Activated T-helper 17 cell treated with anti-CD3 and anti-CD28 coated beads, Interleukin-2, amount 50 U/mL, for 72 hours (primary cell): Measurements from ENCODE around the gene DNAH1. TPM values are rescaled to one million over a fixed set of nuclear protein-coding genes. Genes with fewer than 3 reads are reported as not detected.

Experiments
- ATAC-seq: fragments of 150-1000 bp; cut with Tn5 transposase; replicated peaks from 2 replicates; pipeline ENCODE4 v1.10.0; 2021; ENCODE audit warnings: mild to moderate bottlenecking, moderate library complexity
- H3K27ac Mint-ChIP-seq: one replicate; pipeline ENCODE4 v1.8.0; 2022; ENCODE audit warnings: mixed read lengths
- H3K27me3 Mint-ChIP-seq: one replicate; pipeline ENCODE4 v1.8.0; 2022; ENCODE audit warnings: mixed read lengths
- H3K36me3 Mint-ChIP-seq: one replicate; pipeline ENCODE4 v1.8.0; 2022; ENCODE audit warnings: low read depth, mild to moderate bottlenecking, mixed read lengths
- H3K4me1 Mint-ChIP-seq: one replicate; pipeline ENCODE4 v1.8.0; 2022; ENCODE audit warnings: mixed read lengths
- H3K4me3 Mint-ChIP-seq: one replicate; pipeline ENCODE4 v1.8.0; 2022; ENCODE audit warnings: mild to moderate bottlenecking, mixed read lengths
- H3K9me3 Mint-ChIP-seq: one replicate; pipeline ENCODE4 v1.8.0; 2022; ENCODE audit warnings: mixed read lengths
- total RNA-seq, 2 donors: library from RNA; stranded (reverse); gene quantifications; one replicate each; pipeline ENCODE4 v1.2.3, GENCODE V29; 2022

DNAH1 gene
- total RNA-seq, 2 donors from 2014 or later = 17.2 to 26.5 TPM

DNA sequence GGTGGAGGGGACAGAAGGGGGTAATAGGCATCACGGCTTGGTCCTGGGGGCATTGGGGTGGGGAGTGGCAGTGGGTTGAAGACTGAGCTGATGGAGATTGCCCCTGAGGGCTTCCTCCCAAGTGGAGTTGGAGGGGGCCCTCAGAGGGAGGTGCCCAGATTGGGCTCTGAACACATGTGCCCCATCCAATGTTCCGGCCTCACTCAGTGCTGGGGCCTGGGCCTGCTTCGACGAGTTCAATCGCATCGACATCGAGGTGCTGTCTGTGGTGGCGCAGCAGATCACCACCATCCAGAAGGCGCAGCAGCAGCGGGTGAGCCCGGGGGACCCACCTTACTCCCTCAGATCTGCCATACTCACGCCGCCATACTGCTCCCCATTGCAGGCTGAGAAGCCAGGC lies 45.3 kb downstream of the DNAH1 start:
- H3K27ac Mint-ChIP-seq = no peak overlapping the region
- no peaks in the 10 kb centered on the region for H3K4me1 Mint-ChIP-seq
- no peak for ATAC-seq
- no peaks in the 10 kb centered on the region for H3K27me3 Mint-ChIP-seq
- no peak overlapping the region for H3K4me3 Mint-ChIP-seq
- H3K9me3 Mint-ChIP-seq = no peaks in the 10 kb centered on the region
- H3K36me3 Mint-ChIP-seq = peaks cover 25% of the 10 kb centered on the region

- Mint-ChIP-seq H3K4me3 (no peak overlapping the region), H3K27ac (no peak overlapping the region), H3K36me3 (peaks cover 25% of the 10 kb centered on the region), H3K4me1 (no peaks in the 10 kb centered on the region), H3K9me3 (no peaks in the 10 kb centered on the region), H3K27me3 (no peaks in the 10 kb centered on the region)
- ATAC-seq = no peak
These were observed 45.8 kb downstream of the DNAH1 start for GRCh38 chr3:52361898-52362297.

- no peaks in the 10 kb centered on the region for H3K4me1 Mint-ChIP-seq
- no peak for ATAC-seq
- no peak overlapping the region for H3K27ac Mint-ChIP-seq
- no peaks in the 10 kb centered on the region for H3K9me3 Mint-ChIP-seq
- no peak overlapping the region for H3K4me3 Mint-ChIP-seq
- H3K36me3 Mint-ChIP-seq = peaks cover 25% of the 10 kb centered on the region
- H3K27me3 Mint-ChIP-seq = no peaks in the 10 kb centered on the region
These were observed 48.4 kb downstream of the DNAH1 start for GRCh38 chr3:52364322-52365035.

DNA sequence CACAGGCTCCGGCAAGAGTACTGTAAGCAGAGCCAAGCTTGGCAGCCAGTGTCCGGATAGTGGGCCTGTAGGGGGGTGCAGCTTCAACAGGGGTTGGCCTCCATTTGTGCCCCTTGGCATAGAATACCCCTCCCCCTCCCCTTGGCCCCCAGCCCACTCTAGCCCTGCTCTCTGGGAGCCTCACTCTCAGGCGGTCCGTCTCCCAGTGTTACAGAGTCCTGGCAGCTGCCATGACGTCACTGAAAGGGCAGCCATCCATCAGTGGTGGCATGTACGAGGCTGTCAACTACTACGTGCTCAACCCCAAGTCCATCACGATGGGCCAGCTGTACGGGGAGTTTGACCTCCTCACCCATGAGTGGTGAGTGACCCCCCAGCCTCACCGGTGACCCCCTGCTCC lies 50.4 kb downstream of the DNAH1 start:
- Mint-ChIP-seq H3K9me3 (no peaks in the 10 kb centered on the region), H3K27me3 (no peaks in the 10 kb centered on the region), H3K27ac (no peak overlapping the region), H3K4me1 (no peaks in the 10 kb centered on the region), H3K4me3 (no peak overlapping the region), H3K36me3 (peaks cover 25% of the 10 kb centered on the region)
- ATAC-seq = no peak

- Mint-ChIP-seq H3K4me1 (no peaks in the 10 kb centered on the region), H3K4me3 (no peak overlapping the region), H3K27ac (no peak overlapping the region), H3K27me3 (no peaks in the 10 kb centered on the region), H3K36me3 (peaks cover 19% of the 10 kb centered on the region), H3K9me3 (no peaks in the 10 kb centered on the region)
- ATAC-seq = no peak
These were observed 52.1 kb downstream of the DNAH1 start for GRCh38 chr3:52367891-52368880.

- no peaks in the 10 kb centered on the region for H3K27me3 Mint-ChIP-seq
These were observed 54.4 kb downstream of the DNAH1 start for GRCh38 chr3:52370531-52370930.

DNA sequence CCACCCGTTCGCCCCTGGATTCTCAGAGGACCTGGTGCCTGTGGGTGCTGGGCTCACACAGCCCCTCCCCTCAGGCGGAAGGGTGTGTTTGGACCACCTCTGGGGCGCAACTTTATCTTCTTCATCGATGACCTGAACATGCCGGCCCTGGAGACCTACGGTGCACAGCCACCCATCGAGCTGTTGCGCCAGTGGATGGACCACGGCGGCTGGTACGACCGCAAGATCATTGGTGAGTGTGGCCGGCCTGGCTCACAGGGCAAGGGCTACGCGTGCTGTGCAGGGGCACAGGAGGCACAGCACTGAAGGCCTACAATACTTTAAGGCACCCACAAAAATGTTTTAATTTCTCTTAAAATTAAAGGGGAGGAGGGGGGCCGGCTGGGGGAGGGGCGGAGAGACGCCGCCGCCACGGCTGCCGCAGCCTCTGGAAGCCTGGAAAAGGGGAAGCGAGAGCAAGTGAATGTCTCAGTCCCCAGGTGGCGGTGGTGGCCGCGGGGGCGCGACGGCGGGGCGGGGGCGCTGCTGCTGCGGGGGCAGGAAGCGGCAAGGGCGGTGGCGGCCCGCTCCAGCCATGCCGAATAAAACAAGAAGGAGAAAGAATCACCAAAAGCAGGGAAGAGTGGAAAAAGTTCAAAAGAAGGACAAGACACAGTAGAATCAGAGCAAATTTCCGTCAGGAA lies 56.8 kb downstream of the DNAH1 start:
- H3K27ac Mint-ChIP-seq = no peak overlapping the region
- H3K27me3 Mint-ChIP-seq = no peaks in the 10 kb centered on the region
- no peaks in the 10 kb centered on the region for H3K36me3 Mint-ChIP-seq
- H3K4me3 Mint-ChIP-seq = no peak overlapping the region
- H3K9me3 Mint-ChIP-seq = no peaks in the 10 kb centered on the region
- no peak for ATAC-seq
- no peaks in the 10 kb centered on the region for H3K4me1 Mint-ChIP-seq

More at GRCh38 chr3:52370531-52370930, 54.4 kb downstream of the DNAH1 start:
- Mint-ChIP-seq H3K9me3 (no peaks in the 10 kb centered on the region), H3K4me3 (no peak overlapping the region), H3K36me3 (peaks cover 5% of the 10 kb centered on the region), H3K27ac (no peak overlapping the region), H3K4me1 (no peaks in the 10 kb centered on the region)
- ATAC-seq = no peak

DNA sequence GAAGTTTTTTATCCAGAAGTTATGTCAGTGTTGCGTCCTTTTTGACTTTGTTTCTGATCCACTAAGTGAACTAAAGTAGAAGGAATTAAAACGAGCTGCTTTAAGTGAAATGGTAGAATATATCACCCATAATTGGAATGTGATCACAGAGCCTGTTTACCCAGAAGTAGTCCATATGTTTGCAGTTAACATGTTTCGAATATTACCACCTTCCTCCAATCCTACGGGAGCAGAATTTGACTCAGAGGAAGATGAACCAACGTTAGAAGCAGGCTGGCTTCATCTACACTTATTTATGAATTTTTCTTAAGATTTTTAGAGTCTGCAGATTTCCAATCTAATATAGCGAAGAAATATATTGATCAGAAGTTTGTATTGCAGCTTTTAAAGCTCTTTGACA lies 57.6 kb downstream of the DNAH1 start:
- Mint-ChIP-seq H3K27me3 (no peaks in the 10 kb centered on the region), H3K9me3 (no peaks in the 10 kb centered on the region), H3K4me1 (no peaks in the 10 kb centered on the region), H3K36me3 (no peaks in the 10 kb centered on the region), H3K4me3 (no peak overlapping the region), H3K27ac (no peak overlapping the region)
- no peak for ATAC-seq

- no peaks in the 10 kb centered on the region for H3K4me1 Mint-ChIP-seq
- no peaks in the 10 kb centered on the region for H3K27me3 Mint-ChIP-seq
- ATAC-seq = no peak
- H3K4me3 Mint-ChIP-seq = no peak overlapping the region
- H3K27ac Mint-ChIP-seq = no peak overlapping the region
- no peaks in the 10 kb centered on the region for H3K9me3 Mint-ChIP-seq
- H3K36me3 Mint-ChIP-seq = no peaks in the 10 kb centered on the region
These were observed 58.1 kb downstream of the DNAH1 start for GRCh38 chr3:52374173-52374572.

DNA sequence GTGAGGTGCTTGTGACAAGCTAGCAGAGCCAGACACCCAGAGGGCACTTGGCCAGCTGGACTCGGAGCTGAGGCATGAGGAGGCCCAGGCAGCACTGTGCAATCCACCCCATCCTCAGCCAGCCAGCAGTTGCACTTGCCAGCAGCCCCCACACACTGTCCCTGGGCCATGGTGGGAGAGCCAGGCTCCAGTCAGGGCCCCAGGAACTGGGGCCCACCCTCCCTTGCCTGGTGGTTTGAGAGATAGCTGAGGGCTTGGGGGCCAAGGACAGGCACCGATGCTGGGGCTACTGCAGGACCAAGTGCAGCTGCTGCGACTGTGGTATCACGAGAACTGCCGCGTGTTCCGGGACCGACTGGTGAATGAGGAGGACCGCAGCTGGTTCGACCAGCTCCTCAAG lies 63.5 kb downstream of the DNAH1 start:
- Mint-ChIP-seq H3K9me3 (no peaks in the 10 kb centered on the region), H3K4me3 (no peak overlapping the region), H3K27me3 (no peaks in the 10 kb centered on the region), H3K4me1 (no peaks in the 10 kb centered on the region), H3K27ac (peak overlapping the region; percentile 4), H3K36me3 (no peaks in the 10 kb centered on the region)
- no peak for ATAC-seq

DNA sequence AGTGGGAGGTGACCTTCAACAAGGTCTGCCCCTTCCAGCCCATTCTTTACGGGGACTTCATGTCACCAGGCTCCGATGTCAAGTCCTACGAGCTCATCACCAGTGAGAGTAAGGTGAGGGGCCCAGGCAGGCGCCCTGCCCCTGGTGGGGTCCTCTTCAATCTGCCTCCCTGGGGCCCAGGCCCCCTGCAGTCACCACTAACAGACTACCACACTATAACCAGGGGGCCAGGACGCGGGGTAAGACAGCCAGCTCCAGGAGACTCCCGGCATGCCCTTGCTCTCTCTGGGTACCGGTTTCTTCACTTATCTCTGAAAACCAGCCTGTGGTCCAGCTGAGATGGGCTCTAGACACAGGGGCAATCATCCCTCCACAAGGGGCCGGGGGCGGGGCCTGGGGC lies 63.9 kb downstream of the DNAH1 start:
- ATAC-seq = no peak
- Mint-ChIP-seq H3K4me3 (no peak overlapping the region), H3K9me3 (no peaks in the 10 kb centered on the region), H3K27ac (no peak overlapping the region), H3K36me3 (no peaks in the 10 kb centered on the region), H3K4me1 (no peaks in the 10 kb centered on the region), H3K27me3 (no peaks in the 10 kb centered on the region)

GRCh38 chr3:52381623-52382022 lies 65.5 kb downstream of the DNAH1 start:
- H3K27me3 Mint-ChIP-seq = no peaks in the 10 kb centered on the region
- no peak overlapping the region for H3K4me3 Mint-ChIP-seq
- no peaks in the 10 kb centered on the region for H3K36me3 Mint-ChIP-seq
- no peak overlapping the region for H3K27ac Mint-ChIP-seq
- H3K9me3 Mint-ChIP-seq = no peaks in the 10 kb centered on the region
- no peaks in the 10 kb centered on the region for H3K4me1 Mint-ChIP-seq
- no peak for ATAC-seq

DNA sequence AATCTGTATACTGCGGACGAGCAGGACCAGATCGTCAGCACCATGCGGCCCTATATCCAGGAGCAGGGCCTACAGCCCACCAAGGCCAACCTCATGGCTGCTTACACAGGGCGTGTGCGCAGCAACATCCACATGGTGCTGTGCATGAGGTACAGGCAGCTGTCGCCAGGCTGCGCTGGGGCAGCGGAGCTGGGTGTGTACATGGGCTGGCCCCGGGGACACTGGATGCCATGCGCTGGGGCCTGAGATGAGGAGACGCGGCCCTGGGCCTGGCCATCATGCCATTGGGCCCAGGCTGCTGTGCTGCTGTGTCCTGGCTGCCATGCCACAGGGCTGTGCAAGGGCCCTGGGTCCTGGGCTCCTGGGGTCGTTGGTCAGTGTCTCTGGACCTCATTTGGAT lies 67.3 kb downstream of the DNAH1 start:
- no peak for ATAC-seq
- Mint-ChIP-seq H3K4me3 (no peak overlapping the region), H3K27me3 (no peaks in the 10 kb centered on the region), H3K9me3 (no peaks in the 10 kb centered on the region), H3K27ac (no peak overlapping the region), H3K4me1 (no peaks in the 10 kb centered on the region), H3K36me3 (no peaks in the 10 kb centered on the region)

- Mint-ChIP-seq H3K27ac (no peak overlapping the region), H3K4me1 (no peaks in the 10 kb centered on the region), H3K36me3 (no peaks in the 10 kb centered on the region), H3K27me3 (no peaks in the 10 kb centered on the region), H3K4me3 (no peak overlapping the region), H3K9me3 (no peaks in the 10 kb centered on the region)
- no peak for ATAC-seq
These were observed 68.1 kb downstream of the DNAH1 start for GRCh38 chr3:52384019-52384761.
